HepG2 (cell line): ENCODE measurements around the gene EXOSC7. TPM values are rescaled to one million over a fixed set of nuclear protein-coding genes. Genes with fewer than 3 reads are reported as not detected.

Experiments used
- EEA1 ChIP-seq: sonication (generic); formaldehyde crosslinking; IDR thresholded peaks from 2 replicates; pipeline ENCODE4 v1.5.1; 2020; ENCODE audit warnings: mild to moderate bottlenecking, missing genetic modification reagents, borderline replicate concordance
- GATAD2A ChIP-seq: IDR thresholded peaks from 2 replicates; pipeline ENCODE4 v1.6.1; 2016
- KDM5A ChIP-seq: fragments of 200-600 bp; sonication (generic); IDR thresholded peaks from 2 replicates; pipeline ENCODE4 v1.7.0; 2018; ENCODE audit warnings: antibody characterized with exemption, mild to moderate bottlenecking, low read length, borderline replicate concordance
- NR2F1 ChIP-seq, 2 experiments: fragments of 450-650 bp in 1 of 2; formaldehyde crosslinking in 1 of 2; IDR thresholded peaks; 2 replicates each; pipeline versions ENCODE4 v1.5.0 to v1.6.1; 2016 to 2020; ENCODE audit warnings: mild to moderate bottlenecking in 1 of 2, missing compliant biosample characterization in 1 of 2, missing genetic modification reagents in 1 of 2, moderate library complexity in 1 of 2
- RBFOX2 ChIP-seq: fragments of 200-400 bp; formaldehyde crosslinking; IDR thresholded peaks from 2 replicates; pipeline ENCODE4 v1.6.1; 2017; ENCODE audit warnings: low read depth, mild to moderate bottlenecking, low read length
- ZNF12 ChIP-seq: sonication (generic); formaldehyde crosslinking; IDR thresholded peaks from 2 replicates; pipeline ENCODE4 v1.5.0; 2020; ENCODE audit warnings: missing genetic modification reagents
- ZNF547 ChIP-seq: sonication (generic); formaldehyde crosslinking; IDR thresholded peaks from 2 replicates; pipeline ENCODE4 v1.5.1; 2020; ENCODE audit warnings: mild to moderate bottlenecking, missing genetic modification reagents
- polyA plus RNA-seq, 8 experiments: library from polyadenylated mRNA; depleted of rRNA in 3 of 8; stranded (reverse) in 7 of 8; unstranded in 1 of 8; fragments of >200 nt; fragmentation: Illumina TruSeq in 4 of 8; extraction: Trizol in 4 of 8; gene quantifications; 2 replicates each; pipeline versions ENCODE4 v1.2.1 to v1.2.3, GENCODE V29; 2011 to 2016; ENCODE audit warnings: low read depth in 4 of 8, missing spikeins in 1 of 8, mixed read lengths in 1 of 8; ENCODE audit not compliant: insufficient read depth in 1 of 8
- total RNA-seq, 5 experiments: library from RNA; depleted of rRNA; stranded (reverse); fragments of >200 nt; fragmentation: Illumina TruSeq; extraction: Trizol; gene quantifications; 2 replicates each; pipeline ENCODE4 v1.2.3, GENCODE V29; 2016; ENCODE audit warnings: low read depth in 1 of 5
- TF ChIP-seq, protein P1 (sequence below): sonication (generic); formaldehyde crosslinking; IDR thresholded peaks from 2 replicates; pipeline ENCODE4 v1.5.0; 2020; ENCODE audit warnings: mild to moderate bottlenecking, missing genetic modification reagents
- TF ChIP-seq, protein P2 (sequence below), 2 experiments: sonication (generic) in 1 of 2; formaldehyde crosslinking in 1 of 2; IDR thresholded peaks; 2 replicates each; pipeline versions ENCODE4 v1.6.1 to v1.9.0; 2014 to 2022; ENCODE audit warnings: antibody characterized with exemption in 1 of 2, borderline replicate concordance in 1 of 2, inconsistent platforms in 1 of 2, low read depth in 1 of 2, missing genetic modification reagents in 1 of 2
- TF ChIP-seq, protein P3 (sequence below): sonication (generic); formaldehyde crosslinking; IDR thresholded peaks from 2 replicates; pipeline ENCODE4 v1.4.0; 2020; ENCODE audit warnings: mild to moderate bottlenecking, missing genetic modification reagents
- TF ChIP-seq, protein P4 (sequence below): IDR thresholded peaks from 2 replicates; pipeline ENCODE4 v1.6.1; 2016; ENCODE audit warnings: low read depth, missing genetic modification reagents, missing compliant biosample characterization

EXOSC7 gene
- total and polyA plus RNA-seq, 2 of the 13 experiments (the other 11 are each of a cell fraction or from before 2014, with no cell fraction given), result 68.3 to 74.7 TPM

DNA sequence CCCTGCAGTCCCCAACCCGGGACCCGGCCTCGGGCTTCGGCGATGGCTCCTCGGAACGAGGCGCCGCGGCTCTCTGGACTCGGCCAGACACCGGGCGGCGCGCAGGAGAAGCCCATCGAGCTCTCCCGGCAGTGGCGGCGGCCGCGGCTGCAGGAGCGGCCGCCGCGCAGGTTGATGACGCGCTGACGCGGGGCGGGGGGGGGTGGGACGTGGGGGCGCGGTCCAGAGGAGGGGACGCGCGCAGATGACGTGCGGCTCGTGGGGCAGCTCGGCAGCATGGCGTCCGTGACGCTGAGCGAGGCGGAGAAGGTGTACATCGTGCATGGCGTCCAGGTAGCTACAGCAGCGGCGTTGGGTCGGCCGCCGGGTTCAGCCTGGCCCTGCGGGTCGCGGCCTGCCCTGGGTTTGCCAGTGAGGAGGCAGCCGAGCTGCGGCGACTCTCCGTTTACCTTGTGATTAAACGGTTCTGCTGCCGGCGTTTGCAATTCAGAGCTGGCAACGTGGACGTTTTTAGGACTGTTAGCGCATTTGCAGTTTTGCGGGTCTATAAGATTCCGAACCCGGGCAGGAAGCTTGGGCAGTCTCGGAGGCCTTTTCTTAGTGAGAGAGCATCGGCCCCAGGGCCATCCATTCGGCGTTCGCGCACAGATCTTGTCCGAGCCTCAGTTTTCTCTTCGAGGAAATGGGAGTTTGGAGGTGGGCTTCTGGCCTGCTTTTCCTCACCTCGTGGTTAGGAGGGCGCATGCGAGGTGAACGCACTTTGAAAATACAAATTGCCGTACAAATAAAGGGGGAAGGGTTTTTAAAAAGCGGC, at the start of gene EXOSC7, which contains the start of gene ZDHHC3 (continued):
- TF ChIP-seq, protein P1, sequence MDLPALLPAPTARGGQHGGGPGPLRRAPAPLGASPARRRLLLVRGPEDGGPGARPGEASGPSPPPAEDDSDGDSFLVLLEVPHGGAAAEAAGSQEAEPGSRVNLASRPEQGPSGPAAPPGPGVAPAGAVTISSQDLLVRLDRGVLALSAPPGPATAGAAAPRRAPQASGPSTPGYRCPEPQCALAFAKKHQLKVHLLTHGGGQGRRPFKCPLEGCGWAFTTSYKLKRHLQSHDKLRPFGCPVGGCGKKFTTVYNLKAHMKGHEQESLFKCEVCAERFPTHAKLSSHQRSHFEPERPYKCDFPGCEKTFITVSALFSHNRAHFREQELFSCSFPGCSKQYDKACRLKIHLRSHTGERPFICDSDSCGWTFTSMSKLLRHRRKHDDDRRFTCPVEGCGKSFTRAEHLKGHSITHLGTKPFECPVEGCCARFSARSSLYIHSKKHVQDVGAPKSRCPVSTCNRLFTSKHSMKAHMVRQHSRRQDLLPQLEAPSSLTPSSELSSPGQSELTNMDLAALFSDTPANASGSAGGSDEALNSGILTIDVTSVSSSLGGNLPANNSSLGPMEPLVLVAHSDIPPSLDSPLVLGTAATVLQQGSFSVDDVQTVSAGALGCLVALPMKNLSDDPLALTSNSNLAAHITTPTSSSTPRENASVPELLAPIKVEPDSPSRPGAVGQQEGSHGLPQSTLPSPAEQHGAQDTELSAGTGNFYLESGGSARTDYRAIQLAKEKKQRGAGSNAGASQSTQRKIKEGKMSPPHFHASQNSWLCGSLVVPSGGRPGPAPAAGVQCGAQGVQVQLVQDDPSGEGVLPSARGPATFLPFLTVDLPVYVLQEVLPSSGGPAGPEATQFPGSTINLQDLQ (CRISPR knock-in tag), result 0 out of 2 replicates have a peak, but pooled peaks have one; percentile 20
- TF ChIP-seq, protein P2, sequence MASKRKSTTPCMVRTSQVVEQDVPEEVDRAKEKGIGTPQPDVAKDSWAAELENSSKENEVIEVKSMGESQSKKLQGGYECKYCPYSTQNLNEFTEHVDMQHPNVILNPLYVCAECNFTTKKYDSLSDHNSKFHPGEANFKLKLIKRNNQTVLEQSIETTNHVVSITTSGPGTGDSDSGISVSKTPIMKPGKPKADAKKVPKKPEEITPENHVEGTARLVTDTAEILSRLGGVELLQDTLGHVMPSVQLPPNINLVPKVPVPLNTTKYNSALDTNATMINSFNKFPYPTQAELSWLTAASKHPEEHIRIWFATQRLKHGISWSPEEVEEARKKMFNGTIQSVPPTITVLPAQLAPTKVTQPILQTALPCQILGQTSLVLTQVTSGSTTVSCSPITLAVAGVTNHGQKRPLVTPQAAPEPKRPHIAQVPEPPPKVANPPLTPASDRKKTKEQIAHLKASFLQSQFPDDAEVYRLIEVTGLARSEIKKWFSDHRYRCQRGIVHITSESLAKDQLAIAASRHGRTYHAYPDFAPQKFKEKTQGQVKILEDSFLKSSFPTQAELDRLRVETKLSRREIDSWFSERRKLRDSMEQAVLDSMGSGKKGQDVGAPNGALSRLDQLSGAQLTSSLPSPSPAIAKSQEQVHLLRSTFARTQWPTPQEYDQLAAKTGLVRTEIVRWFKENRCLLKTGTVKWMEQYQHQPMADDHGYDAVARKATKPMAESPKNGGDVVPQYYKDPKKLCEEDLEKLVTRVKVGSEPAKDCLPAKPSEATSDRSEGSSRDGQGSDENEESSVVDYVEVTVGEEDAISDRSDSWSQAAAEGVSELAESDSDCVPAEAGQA (IDR thresholded peaks at IDR 0.05; ENCODE audit: low read depth), result peak; percentile 88
- TF ChIP-seq, protein P2 (CRISPR knock-in tag; IDR thresholded peaks at IDR 0.05; ENCODE audit: borderline replicate concordance), result no peak
- TF ChIP-seq, protein P3, sequence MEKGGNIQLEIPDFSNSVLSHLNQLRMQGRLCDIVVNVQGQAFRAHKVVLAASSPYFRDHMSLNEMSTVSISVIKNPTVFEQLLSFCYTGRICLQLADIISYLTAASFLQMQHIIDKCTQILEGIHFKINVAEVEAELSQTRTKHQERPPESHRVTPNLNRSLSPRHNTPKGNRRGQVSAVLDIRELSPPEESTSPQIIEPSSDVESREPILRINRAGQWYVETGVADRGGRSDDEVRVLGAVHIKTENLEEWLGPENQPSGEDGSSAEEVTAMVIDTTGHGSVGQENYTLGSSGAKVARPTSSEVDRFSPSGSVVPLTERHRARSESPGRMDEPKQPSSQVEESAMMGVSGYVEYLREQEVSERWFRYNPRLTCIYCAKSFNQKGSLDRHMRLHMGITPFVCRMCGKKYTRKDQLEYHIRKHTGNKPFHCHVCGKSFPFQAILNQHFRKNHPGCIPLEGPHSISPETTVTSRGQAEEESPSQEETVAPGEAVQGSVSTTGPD, result 0 out of 2 replicates have a peak, but pooled peaks have one; percentile 12
- TF ChIP-seq EEA1 (CRISPR knock-in tag), result no peak
- no peak for TF ChIP-seq ZNF12 (CRISPR knock-in tag)
- TF ChIP-seq GATAD2A (CRISPR knock-in tag), result peak; percentile 42
- 0 out of 4 replicates have a peak, but pooled peaks of 1 of the 2 experiments have one; percentile 14 for TF ChIP-seq NR2F1 (CRISPR knock-in tag; IDR thresholded peaks at IDR 0.05)
- TF ChIP-seq, protein P4, sequence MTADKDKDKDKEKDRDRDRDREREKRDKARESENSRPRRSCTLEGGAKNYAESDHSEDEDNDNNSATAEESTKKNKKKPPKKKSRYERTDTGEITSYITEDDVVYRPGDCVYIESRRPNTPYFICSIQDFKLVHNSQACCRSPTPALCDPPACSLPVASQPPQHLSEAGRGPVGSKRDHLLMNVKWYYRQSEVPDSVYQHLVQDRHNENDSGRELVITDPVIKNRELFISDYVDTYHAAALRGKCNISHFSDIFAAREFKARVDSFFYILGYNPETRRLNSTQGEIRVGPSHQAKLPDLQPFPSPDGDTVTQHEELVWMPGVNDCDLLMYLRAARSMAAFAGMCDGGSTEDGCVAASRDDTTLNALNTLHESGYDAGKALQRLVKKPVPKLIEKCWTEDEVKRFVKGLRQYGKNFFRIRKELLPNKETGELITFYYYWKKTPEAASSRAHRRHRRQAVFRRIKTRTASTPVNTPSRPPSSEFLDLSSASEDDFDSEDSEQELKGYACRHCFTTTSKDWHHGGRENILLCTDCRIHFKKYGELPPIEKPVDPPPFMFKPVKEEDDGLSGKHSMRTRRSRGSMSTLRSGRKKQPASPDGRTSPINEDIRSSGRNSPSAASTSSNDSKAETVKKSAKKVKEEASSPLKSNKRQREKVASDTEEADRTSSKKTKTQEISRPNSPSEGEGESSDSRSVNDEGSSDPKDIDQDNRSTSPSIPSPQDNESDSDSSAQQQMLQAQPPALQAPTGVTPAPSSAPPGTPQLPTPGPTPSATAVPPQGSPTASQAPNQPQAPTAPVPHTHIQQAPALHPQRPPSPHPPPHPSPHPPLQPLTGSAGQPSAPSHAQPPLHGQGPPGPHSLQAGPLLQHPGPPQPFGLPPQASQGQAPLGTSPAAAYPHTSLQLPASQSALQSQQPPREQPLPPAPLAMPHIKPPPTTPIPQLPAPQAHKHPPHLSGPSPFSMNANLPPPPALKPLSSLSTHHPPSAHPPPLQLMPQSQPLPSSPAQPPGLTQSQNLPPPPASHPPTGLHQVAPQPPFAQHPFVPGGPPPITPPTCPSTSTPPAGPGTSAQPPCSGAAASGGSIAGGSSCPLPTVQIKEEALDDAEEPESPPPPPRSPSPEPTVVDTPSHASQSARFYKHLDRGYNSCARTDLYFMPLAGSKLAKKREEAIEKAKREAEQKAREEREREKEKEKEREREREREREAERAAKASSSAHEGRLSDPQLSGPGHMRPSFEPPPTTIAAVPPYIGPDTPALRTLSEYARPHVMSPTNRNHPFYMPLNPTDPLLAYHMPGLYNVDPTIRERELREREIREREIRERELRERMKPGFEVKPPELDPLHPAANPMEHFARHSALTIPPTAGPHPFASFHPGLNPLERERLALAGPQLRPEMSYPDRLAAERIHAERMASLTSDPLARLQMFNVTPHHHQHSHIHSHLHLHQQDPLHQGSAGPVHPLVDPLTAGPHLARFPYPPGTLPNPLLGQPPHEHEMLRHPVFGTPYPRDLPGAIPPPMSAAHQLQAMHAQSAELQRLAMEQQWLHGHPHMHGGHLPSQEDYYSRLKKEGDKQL (CRISPR knock-in tag), result 0 out of 2 replicates have a peak, but pooled peaks have one; percentile 46
- peak; percentile 87 for TF ChIP-seq RBFOX2
- TF ChIP-seq KDM5A, result peak; percentile 96
- peak; percentile 73 for TF ChIP-seq ZNF547 (CRISPR knock-in tag)
